Epithelial cell of proximal tubule (primary cell): Measurements from ENCODE around the gene ATP8A2. TPM values are rescaled to one million over a fixed set of nuclear protein-coding genes. Genes with fewer than 3 reads are reported as not detected.

ENCODE experiments used
- DNase-seq: peaks from one replicate; pipeline ENCODE4 v3.0.0-alpha.2; 2011; ENCODE audit warnings: low read depth
- H3K4me3 ChIP-seq: 2 replicates; pipeline ENCODE4 v1.5.1; 2011; ENCODE audit warnings: low read depth, mild to moderate bottlenecking, low read length
- CTCF ChIP-seq: conservative IDR thresholded peaks from 2 replicates; pipeline ENCODE4 v1.5.1; 2012; ENCODE audit warnings: low read depth, mild to moderate bottlenecking, low read length
- total RNA-seq: library from RNA; depleted of rRNA; stranded (reverse); fragments of >200 nt; gene quantifications from 2 replicates; pipeline ENCODE4 v1.2.3, GENCODE V29; 2015

The ATP8A2 gene
- total RNA-seq, 1 donor from 2014 or later = 2.2 TPM

GRCh38 chr13:25688536-25688935, 316.8 kb downstream of the ATP8A2 start:
- no peak for TF ChIP-seq CTCF
- no peak for DNase-seq
- H3K4me3 ChIP-seq = no peak overlapping the region

- H3K4me3 ChIP-seq = no peak overlapping the region
- TF ChIP-seq CTCF = no peak
- DNase-seq = no peak
Measured at GRCh38 chr13:25689539-25689938, 317.8 kb downstream of the ATP8A2 start.

- no peak for TF ChIP-seq CTCF
- no peak for DNase-seq
- H3K4me3 ChIP-seq = no peak overlapping the region
Measured at GRCh38 chr13:25690582-25690981, 318.8 kb downstream of the ATP8A2 start.

GRCh38 chr13:25691654-25692053, 319.9 kb downstream of the ATP8A2 start:
- H3K4me3 ChIP-seq = no peak overlapping the region
- no peak for TF ChIP-seq CTCF
- DNase-seq = no peak

DNA sequence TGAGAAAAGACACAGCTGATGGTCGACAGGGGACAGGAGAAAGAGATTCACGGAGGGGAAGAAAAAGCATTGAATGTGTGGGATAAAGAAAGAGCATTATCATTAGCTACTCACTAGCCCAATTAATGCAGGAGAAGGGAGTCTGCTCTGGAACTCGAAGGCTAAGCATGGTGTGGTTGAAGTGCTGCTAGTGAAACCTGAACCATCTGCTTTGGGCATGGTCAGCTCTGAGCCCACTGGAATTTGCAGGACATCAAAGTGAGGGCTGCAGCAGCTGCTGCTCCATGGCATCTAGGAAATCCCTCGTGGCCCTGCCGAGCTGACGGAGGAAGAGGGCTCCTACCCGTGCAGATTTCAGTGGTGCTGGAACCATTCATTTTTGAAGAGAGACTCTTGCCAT, 320.3 kb downstream of the ATP8A2 start:
- no peak overlapping the region for H3K4me3 ChIP-seq
- DNase-seq = no peak
- TF ChIP-seq CTCF = no peak

DNA sequence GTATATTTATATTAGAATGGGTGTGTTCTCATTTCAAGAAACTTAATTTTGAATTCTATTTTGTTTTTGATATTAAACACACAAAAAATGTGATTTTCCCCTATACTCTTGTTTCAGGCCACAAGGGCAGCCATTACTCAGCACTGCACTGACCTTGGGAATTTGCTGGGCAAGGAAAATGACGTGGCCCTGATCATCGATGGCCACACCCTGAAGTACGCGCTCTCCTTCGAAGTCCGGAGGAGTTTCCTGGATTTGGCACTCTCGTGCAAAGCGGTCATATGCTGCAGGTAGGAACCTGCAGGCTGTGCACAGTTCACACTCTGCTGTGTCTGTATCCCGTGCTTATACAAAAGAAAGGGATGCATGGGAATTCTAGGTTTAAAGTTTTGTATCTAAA, 327.3 kb downstream of the ATP8A2 start:
- DNase-seq = no peak
- TF ChIP-seq CTCF = no peak
- H3K4me3 ChIP-seq = no peak overlapping the region

DNA sequence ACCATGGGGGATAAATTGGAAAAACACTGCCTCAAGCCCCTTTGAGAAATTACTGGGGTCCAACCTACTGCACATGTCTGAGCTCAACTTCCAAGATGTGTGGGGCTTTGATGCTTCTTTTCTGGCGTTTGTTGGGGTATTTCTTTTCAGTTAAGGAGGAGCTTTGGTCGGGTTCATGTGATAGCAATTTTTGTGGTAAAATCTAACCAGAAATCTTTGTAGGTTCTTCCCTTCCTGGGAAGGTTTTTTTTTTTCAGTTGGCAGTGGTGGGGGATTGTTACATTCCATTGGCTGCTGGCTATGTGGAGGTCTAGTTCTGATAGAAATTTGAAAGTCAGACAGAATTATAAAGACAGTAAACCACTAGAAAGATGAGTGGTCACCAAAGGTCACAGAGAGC, 327.8 kb downstream of the ATP8A2 start:
- no peak for DNase-seq
- no peak for TF ChIP-seq CTCF
- no peak overlapping the region for H3K4me3 ChIP-seq
